Mammary epithelial cell (primary cell): ENCODE results near the gene PLG.

Experiments
- EZH2 ChIP-seq: IDR thresholded peaks from 2 replicates; pipeline ENCODE4 v1.6.1; 2012; ENCODE audit warnings: low read length, inconsistent platforms, borderline replicate concordance
- TF ChIP-seq, protein P1 (sequence below), 2 donors: IDR thresholded peaks in 1 of 2; conservative IDR thresholded peaks in 1 of 2; 2 replicates each; pipeline ENCODE4 v1.5.1; 2011 to 2012; ENCODE audit warnings: inconsistent platforms in 2 of 2, low read length in 2 of 2, mild to moderate bottlenecking in 2 of 2, control low read depth in 1 of 2, low read depth in 1 of 2; ENCODE audit not compliant: insufficient read depth in 1 of 2; ENCODE audit errors: extremely low read depth in 1 of 2

DNA sequence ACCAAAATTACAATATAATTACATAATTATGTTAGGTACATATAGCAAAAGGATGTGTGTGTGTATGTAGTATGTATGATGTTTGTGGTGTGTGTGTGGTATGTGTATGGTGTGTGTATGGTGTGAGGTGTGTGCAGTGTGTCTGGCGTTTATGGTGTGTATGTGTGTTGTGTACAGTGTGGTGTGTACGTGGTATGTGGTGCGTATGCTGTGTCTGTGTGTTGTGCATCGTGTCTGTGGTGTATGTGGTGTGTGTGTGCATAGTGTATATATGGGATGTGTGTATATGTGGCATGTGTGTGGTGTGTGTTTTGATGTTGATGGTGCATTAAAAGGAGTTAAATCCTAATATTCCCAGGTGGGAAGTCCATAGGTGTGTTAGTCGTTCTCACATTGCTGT lies 62.8 kb downstream of the PLG start:
- TF ChIP-seq, protein P1, sequence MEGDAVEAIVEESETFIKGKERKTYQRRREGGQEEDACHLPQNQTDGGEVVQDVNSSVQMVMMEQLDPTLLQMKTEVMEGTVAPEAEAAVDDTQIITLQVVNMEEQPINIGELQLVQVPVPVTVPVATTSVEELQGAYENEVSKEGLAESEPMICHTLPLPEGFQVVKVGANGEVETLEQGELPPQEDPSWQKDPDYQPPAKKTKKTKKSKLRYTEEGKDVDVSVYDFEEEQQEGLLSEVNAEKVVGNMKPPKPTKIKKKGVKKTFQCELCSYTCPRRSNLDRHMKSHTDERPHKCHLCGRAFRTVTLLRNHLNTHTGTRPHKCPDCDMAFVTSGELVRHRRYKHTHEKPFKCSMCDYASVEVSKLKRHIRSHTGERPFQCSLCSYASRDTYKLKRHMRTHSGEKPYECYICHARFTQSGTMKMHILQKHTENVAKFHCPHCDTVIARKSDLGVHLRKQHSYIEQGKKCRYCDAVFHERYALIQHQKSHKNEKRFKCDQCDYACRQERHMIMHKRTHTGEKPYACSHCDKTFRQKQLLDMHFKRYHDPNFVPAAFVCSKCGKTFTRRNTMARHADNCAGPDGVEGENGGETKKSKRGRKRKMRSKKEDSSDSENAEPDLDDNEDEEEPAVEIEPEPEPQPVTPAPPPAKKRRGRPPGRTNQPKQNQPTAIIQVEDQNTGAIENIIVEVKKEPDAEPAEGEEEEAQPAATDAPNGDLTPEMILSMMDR (conservative IDR thresholded peaks at IDR 0.05 in 1 of 2, IDR thresholded peaks at IDR 0.05 in 1 of 2; ENCODE audit: extremely low read depth in 1 of 2, insufficient read depth in 1 of 2, low read depth in 1 of 2, low read length in 2 of 2): no peak
- no peak for TF ChIP-seq EZH2
